Head of caudate nucleus (tissue), 42 donors: Measurements from ENCODE around the gene PLEKHG1.

ENCODE experiments used
- DNase-seq, 42 donors: peaks; one replicate each; pipeline versions ENCODE4 v3.0.0 to v3.0.0-alpha.2; 2020 to 2021; ENCODE audit warnings: mixed read lengths in 7 of 42
- intact Hi-C: fragments of 100-400 bp; cut with DNase I; formaldehyde crosslinking; loops from one replicate; pipeline ENCODE4 v1.15.0; 2022

Gene PLEKHG1

DNA sequence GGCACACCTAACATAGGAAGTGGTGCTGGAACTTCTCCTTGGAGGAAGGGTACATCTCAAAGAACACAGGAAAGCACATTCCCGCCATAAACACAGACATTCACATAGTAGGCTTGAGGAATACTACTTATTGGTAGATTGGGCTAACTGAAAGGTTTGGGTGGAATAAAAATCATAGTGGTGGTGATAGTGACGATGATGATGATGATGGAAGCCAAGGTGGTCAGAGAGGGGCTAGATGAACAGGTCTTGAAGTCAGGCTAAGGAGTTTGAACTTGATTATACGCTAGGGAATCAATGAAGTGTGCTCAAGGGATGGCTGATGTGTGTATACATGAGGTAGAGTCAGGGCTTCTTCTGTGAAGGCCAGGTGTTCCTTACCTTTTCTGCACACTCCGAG is 12.0 kb upstream of the PLEKHG1 start:
- intact Hi-C loops = no loop called here
- DNase-seq = no peak

DNA sequence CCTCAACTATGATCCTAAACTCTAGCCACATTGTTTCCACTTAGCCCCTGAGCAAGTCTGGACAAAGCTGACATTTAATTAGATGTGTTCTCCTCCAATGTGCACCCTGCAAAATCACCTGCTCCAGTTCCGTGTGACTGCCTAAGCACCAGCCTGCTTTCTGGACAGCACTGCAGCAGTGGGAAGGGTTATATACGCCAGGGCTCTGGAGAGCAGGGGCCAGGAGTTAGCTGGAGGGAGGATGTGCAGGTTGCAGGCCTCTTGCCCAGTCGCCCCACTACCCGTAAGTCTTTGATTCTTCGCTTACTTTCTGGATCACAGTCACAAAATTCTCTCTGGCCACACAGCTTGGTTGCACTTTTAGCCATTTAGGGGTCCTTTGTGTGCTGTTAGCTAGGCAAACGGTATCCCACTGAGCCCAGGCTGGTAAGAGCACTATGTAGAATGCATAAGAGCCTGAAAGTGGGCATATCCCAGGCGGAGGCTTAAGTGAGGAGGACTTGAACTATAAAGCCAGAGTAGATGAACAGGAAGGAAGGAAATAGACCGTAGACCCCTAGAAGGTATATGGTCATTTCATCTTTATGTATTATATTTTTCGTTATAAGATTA is 10.7 kb upstream of the PLEKHG1 start:
- intact Hi-C loops = no loop called here

DNA sequence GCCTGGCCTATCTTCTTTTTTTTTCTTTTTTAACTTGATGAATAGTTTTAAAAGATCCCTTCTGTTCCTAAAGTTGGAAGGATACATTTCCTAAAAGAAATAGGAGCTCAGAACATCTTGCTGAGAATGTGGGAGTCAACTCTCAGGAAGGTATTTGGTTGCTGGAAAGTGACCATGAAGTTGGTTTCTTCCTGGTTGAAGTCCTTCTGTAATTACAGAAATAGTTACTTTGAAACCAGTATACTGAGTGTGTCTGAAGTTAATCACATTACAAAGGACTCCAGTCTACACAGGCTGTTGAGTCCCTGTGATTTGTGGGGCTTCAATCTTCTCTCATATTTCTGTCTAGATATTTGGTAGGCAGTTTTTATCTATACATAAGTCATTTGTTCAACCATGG is 9.8 kb upstream of the PLEKHG1 start:
- intact Hi-C loops = loop anchor here (10.0 kb wide), 1 partner anchor 145 kb away; no protein-coding TSS in a partner anchor
- DNase-seq = no peak

More for the DNA sequence above, 10.7 kb upstream of the PLEKHG1 start:
- no peak for DNase-seq

DNA sequence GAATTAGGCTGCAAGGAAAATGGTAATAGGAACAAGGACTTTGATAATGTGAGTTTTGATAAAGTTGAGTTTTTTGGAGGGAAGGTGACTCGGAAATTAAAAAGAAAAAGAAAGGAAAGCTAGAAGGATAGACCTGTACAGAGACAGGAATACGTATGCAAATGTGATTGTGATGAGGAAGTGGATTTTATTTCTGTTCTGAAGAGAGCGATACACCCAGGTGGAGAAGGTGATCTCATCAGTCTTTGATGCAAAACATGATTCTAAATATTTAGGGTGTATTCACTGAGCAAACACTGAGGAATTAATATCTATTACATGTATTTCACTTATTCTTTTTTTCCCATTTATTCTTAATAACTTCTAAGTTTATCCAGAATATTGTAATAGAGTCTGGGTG is 9.2 kb upstream of the PLEKHG1 start:
- intact Hi-C loops = loop anchor here (10.0 kb wide), 1 partner anchor 144 kb away; no protein-coding TSS in a partner anchor
- no peak for DNase-seq

DNA sequence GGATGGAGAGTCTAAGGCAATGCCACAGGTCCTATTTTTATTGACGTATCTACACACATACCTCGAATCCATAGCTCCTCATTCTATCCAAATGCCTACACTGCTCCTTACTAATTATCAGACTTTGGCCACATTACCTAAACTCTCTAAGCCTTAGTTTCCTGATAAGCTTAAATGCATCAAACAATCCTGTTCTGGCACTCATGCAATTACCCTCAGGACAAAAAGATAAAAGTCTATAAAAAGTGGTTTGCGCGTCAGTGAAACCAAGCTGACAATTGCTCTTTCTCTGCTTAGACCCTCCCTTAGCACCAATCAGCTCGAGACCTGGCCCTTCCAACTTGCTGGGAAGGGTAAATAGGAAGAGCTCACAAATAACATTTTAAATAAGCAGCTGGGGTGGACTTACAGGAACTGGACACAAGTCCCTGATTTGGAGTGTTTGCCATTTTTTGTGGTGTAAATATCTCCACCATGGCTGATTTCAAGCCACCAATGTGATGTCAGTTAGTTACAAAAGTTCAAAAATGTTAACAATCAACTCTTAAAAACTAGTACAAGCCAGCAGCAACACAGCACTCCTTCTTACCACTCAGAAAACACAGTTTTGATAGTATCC is 7.2 kb upstream of the PLEKHG1 start:
- DNase-seq = no peak
- intact Hi-C loops = loop anchor here (10.0 kb wide), 1 partner anchor 142 kb away; no protein-coding TSS in a partner anchor

DNA sequence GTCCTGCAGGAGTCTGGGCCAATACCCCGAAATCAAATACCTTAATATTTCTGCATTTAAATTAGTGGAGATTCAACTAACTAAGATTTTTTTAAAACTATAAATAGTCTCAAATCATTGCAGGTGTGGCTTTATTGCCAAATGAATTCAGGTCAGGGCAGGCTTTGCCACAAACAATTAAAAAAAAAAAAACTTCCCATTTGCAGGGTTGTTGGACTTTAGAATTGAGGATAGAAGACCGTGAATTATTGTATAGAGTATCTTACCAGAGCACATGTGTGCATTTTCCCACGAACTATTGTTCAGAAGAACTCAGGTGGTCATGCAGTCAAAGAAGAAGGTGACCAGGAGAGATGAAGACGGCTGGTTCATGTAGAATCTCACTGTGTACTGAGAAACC is 6.6 kb upstream of the PLEKHG1 start:
- DNase-seq = no peak
- intact Hi-C loops = loop anchor here (10.0 kb wide), 1 partner anchor 142 kb away; no protein-coding TSS in a partner anchor

DNA sequence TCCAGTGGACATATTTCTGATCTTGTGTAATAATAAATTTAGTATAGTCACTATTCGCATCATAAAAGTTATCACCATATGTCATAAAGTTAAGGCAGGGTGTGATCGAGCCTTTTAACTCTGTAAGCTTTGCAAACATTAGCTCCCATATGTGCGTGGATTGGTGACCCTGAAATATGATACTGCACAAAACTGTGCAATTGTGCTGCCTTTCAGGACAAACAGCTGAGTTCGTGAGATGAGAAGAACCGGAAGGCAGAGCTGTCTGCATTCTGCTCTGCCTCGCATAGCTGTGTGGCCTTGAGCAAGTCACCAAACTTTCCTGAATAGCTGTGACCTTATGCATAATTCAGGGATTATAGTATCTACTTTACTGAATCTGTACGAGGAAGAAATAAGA is 3.2 kb upstream of the PLEKHG1 start:
- DNase-seq = no peak
- intact Hi-C loops = loop anchor here (10.0 kb wide), 1 partner anchor 138 kb away; no protein-coding TSS in a partner anchor

DNA sequence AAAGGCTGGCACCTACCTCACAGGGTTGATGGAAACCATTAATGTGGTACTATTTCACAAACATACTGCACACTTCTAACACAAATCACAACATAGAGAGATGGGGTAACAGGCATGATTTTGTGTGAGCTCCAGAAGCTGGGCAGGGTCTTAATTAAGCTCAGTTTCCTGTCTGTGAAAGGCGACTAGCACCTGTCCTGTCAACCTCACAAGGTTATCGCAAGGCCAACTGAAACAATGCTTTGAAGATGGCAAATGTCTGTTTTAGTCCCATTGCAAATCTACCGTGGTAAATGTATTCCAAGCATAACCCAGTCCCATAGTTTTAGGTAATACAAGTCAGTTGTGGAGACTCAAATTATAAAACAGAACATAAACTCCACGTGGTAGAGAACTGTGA is 1.3 kb upstream of the PLEKHG1 start:
- DNase-seq = no peak
- intact Hi-C loops = loop anchor here (10.0 kb wide), 1 partner anchor 136 kb away; no protein-coding TSS in a partner anchor

DNA sequence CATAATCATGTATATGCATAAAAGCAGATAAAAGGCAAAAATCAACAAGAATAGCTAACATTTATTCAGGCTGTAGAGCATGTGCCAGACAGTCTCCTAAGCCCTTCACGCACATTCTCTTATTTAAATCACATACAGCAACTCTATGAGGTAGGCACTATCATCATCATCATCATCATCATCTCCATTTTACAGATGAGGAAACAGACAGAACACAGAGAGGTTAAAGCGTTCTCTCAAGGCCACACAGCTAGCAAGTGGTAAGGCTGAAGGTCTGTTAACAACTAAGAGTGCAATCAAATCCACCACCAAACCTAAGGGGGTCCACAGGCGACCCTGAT is 857 bp upstream of the PLEKHG1 start:
- intact Hi-C loops = loop anchor here (10.0 kb wide), 1 partner anchor 136 kb away; no protein-coding TSS in a partner anchor
- no peak for DNase-seq

DNA sequence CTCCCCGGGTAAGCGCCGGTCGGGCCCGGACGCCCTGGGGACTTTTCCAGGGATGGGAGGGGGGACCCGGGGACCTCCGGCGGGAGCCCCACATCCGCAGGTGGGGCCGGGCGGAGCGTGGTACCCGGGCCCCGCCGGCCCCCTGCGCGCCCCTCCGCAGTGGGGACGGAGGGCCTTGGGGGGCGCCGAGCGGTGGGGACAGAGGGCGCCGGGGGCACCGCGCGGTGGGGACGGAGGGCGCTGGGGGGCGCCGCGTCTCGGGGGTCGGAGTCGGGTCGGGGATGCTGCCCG is 270 bp downstream of the PLEKHG1 start:
- no peak for DNase-seq
- intact Hi-C loops = no loop called here

DNA sequence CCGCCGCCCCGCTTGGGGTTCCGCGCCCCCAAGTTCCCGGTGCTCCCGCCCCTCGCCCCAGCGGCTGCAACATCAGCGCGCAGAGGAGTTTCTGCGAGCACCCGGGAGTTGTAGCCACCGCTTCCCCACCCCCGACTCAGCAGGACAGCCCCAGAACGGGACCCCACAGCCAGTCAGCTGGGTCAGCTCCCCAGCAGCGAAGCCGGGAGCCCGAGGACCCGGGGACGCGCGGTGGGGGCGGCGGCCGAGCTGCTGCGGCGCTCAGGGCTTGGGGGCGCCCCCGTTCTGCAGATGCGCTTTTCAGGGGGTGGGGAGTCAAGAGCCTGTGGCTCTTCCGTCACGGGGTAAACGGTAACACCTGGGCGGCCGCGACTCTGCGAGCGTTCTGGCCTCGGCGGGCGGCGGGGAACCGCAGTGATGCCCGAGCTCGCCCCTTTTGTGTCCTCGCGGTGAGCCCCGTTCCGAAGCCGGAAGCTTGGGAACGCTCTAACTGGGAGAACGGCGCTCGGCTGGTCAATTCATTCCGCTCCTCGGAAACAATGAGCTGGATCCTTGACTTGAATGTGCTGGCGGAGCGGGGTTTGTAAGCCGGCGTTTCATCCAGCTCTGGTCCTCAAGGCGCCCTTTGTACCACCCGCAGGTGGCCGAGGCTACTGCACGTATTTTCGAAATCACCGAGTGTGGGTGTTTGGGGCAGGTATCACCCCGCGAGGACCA is 774 bp downstream of the PLEKHG1 start:
- intact Hi-C loops = no loop called here
- peak in 40 of 42 donors; percentile 14 to 77 (median 42) for DNase-seq

DNA sequence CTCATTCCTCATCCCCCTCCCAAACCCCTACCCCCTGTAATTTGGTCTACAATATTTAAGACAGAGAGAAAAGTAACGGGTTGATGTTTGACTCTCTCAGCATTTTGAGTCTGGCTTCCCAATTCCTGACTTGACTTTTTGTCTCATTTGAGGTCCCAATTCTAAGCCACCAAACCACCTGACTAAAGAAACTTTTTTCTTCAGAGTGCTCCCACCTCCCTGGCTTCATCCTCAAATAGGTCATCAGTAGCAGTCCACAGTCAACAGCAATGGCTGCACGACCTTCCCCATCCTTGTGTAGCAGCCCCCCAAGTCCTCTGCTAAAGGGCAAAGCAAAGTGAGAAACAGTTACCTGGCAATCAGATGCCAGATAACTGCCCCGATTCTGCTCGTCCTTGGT is 1.8 kb downstream of the PLEKHG1 start:
- no peak for DNase-seq
- intact Hi-C loops = no loop called here

DNA sequence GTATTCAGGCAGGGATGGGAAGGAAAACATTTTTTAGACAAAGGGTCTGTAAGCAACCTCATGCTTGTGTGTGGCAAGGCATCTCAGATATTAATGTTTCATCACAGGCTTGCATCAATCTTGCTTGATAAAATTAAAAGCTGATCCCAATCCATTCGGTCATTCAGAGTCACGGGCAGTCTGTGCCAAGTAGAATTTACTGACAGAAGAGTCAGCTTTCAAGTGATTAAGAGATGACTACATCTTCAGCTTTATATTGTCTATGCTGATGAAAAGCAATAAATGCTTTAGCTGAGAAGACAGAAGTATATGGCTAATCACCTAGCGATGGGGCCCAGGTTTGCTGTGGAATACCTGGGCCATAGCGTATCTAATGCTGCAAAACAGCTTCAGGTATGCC is 3.5 kb downstream of the PLEKHG1 start:
- intact Hi-C loops = no loop called here
- DNase-seq = no peak

DNA sequence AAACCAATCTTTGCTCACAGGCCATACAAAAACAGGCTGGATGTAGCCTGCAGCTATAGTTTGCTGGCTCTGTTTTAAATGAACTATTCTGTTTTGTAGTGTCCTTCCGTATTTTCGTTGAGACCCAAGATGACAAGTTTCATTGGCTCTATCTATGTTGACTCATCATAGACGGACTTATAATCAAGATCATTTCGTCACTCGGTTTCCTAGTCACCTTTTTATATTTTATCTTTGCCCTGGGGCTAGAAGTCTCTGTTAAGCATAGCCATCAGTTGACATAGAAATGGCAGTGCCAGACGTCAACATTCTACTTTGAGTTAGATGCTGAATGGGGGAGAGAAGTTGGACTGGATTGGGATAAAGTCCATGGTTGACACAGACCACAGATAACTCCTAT is 4.8 kb downstream of the PLEKHG1 start:
- DNase-seq = no peak
- intact Hi-C loops = no loop called here

DNA sequence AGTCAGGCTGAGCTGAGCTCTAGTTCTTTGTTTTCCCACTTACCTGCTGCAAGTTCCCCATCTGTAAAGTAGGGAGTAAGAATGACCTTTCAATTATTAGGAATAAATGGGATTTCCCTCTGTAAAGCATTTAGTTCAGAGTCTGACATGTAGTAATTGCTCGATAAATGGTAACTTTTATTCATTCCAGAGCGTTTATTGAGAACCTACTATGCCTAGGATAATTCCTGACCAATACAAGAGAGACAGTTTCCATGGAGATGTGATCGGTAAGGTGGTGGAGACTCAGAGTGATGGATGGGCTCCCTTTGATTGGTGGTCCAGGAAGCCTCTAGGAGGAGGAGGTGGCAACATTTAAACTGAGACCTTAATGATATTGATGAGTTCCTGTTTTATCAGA is 5.6 kb downstream of the PLEKHG1 start:
- intact Hi-C loops = no loop called here
- no peak for DNase-seq

DNA sequence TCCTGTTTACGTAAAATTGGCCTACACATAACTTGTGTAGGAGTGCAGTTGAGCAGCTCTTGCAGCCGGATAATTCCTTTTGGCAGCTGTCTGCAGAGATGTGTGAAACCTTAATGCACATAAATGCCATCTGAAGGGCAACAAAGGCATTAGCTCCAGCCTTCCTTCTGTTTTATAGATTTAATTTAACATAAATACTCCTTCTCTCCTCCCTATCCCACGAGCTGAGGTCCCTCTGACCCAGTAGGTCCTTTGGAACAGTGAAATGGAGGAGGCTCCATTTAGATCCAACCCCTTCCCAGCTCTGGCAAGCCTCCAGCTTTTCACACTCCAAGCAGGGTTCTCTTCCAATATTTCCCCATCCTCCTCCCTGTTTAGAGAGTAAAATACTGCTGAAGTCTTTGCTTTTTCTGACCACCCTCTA is 6.5 kb downstream of the PLEKHG1 start:
- intact Hi-C loops = no loop called here
- peak in 5 of 42 donors; percentile 12 to 36 (median 24) for DNase-seq

DNA sequence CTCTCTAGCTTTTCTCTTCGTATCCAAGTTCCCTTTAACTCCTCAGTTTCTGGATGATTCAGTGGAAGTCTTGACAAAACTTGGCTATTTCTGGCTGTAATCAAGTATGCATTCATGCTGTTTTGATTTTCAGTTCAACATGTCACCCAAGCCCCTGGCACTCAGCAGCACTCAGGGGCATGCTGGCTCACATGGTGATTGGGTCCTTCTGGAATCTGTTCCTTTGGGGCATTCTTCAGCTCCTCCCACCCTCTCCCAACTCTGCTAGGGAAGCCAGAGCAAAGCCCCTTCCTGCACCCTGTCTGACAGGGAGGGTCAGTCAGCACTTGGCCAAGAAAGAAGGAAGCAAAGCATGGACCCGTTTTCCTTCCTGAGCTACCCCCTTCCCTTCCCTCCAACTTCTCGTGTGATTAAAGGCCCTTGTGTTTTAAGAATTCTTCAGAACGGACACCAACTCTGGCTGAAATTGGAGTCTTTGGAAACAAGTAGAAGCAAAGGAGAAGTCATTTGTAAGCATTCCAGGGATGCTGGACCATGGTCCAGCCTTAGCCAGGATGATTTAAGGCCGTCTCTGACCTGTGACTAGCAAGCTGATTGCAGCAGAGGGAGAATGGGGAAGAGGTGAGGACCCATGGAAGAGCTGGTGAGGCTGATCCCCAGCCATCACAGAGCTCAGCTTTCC is 7.1 kb downstream of the PLEKHG1 start:
- no peak for DNase-seq
- intact Hi-C loops = no loop called here

DNA sequence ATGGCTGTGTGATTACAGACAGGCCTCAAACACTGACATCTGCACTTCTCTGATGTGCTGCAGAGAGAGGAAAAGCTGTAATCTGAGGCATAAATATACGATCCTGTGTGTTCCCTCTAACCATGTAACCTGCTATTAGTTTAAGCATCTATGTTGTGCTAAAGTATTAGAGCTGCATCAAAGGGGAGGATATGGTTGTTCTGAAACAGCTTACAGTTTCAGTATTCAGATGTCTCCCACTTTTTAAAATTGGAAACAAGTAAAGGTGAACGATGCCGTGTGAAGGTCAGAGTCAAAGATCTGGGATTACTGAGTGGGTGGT is 7.6 kb downstream of the PLEKHG1 start:
- no peak for DNase-seq
- intact Hi-C loops = no loop called here

DNA sequence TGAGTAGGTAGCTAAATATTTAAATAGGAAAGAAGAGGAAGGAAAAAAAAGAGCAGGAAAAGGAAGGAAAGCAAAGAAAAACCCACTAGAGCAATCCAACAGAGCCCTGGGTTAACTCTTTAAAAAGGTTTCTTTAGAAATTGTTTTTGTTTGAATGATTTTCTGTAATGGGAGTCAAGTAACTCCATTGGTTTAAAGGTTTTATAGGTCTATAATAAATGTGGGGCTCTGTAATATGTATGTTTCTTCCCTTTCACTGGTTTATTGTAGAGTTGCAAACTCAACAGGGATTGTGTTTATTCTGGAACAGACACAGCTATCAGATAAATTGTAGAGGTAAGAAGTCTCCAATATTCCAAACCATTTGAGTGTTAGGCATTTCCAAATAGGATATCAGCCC is 10.9 kb downstream of the PLEKHG1 start:
- no peak for DNase-seq
- intact Hi-C loops = no loop called here

DNA sequence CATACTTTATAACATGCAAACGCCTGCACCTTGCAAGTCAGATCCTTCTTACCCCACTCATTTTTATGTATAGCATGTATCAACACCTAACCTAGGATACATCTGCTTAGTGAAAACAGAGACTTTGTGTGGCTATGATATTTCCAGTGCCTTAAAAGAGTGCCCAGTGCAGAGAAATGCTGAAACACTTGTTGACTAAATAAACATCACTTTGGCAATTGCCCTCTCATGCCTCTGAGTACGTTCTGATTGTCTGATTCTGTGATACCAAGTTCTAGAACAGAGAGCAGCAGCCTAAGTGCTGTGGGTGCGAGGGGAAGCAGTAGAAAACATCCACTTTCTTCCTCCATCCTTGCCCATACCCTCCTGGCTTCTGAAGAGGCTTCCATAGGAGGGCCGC is 13.6 kb downstream of the PLEKHG1 start:
- DNase-seq = no peak
- intact Hi-C loops = no loop called here
